ENCODE measurements around the gene NPIPA3. TPM values are rescaled to one million over a fixed set of nuclear protein-coding genes. Genes with fewer than 3 reads are reported as not detected.
"Not testable (repeated sequence)": the region's sequence is repeated elsewhere in the genome, so short reads cannot be mapped to it uniquely, and the experiment has no call there.

NPIPA3 gene
- total and polyA plus RNA-seq, 2 experiments from 2014 or later: 0.32 to 4.5 TPM

GRCh38 chr16:14701859-14702258 is 1.4 kb upstream of the NPIPA3 start:
- H2AFZ ChIP-seq; DNase-seq; in situ Hi-C loops (cut with MboI); H3K36me3 ChIP-seq (ENCODE audit: low read depth); H3K27ac ChIP-seq; H4K20me1 ChIP-seq (ENCODE audit: insufficient read depth); H3K9me3 ChIP-seq (ENCODE audit: low read depth); H3K9me2 ChIP-seq (ENCODE audit: insufficient read depth); H3F3A ChIP-seq (ENCODE audit: insufficient read depth); H3K27me3 ChIP-seq (replicated peaks; ENCODE audit: insufficient read depth); H3K4me3 ChIP-seq; H3K4me1 ChIP-seq (ENCODE audit: insufficient read depth); H3K79me2 ChIP-seq (ENCODE audit: insufficient read depth); H3K4me2 ChIP-seq (ENCODE audit: unreplicated experiment); H3K9ac ChIP-seq: not testable (repeated sequence)
- WGBS, 2 experiments (ENCODE audit: low coverage in 1 of 2, low lambda C conversion rate in 2 of 2, missing lambda C conversion rate in 2 of 2): 31 to 56% methylated on average over 3 of the region's 7 CpGs

- H3K4me3 ChIP-seq; H3K79me2 ChIP-seq (ENCODE audit: insufficient read depth); H3F3A ChIP-seq (ENCODE audit: insufficient read depth); H3K9ac ChIP-seq; H3K4me1 ChIP-seq (ENCODE audit: insufficient read depth); H3K9me2 ChIP-seq (ENCODE audit: insufficient read depth); H3K27me3 ChIP-seq (replicated peaks; ENCODE audit: insufficient read depth); DNase-seq; H3K27ac ChIP-seq; H3K4me2 ChIP-seq (ENCODE audit: unreplicated experiment); H4K20me1 ChIP-seq (ENCODE audit: insufficient read depth); H2AFZ ChIP-seq; H3K36me3 ChIP-seq (ENCODE audit: low read depth); H3K9me3 ChIP-seq (ENCODE audit: low read depth); in situ Hi-C loops (cut with MboI): not testable (repeated sequence)
- no CpG with 5 or more reads among the region's 11 CpGs for WGBS, 2 experiments (ENCODE audit: low coverage in 1 of 2, low lambda C conversion rate in 2 of 2, missing lambda C conversion rate in 2 of 2)
Measured at GRCh38 chr16:14702672-14703071, 539 bp upstream of the NPIPA3 start.

- H3K4me1 ChIP-seq (ENCODE audit: insufficient read depth); H3K27ac ChIP-seq; H3K9me2 ChIP-seq (ENCODE audit: insufficient read depth); DNase-seq; H3K79me2 ChIP-seq (ENCODE audit: insufficient read depth); H3K9me3 ChIP-seq (ENCODE audit: low read depth); H3K36me3 ChIP-seq (ENCODE audit: low read depth); in situ Hi-C loops (cut with MboI); H3K4me3 ChIP-seq; H2AFZ ChIP-seq; H3K9ac ChIP-seq; H3K4me2 ChIP-seq (ENCODE audit: unreplicated experiment); H3F3A ChIP-seq (ENCODE audit: insufficient read depth); H3K27me3 ChIP-seq (replicated peaks; ENCODE audit: insufficient read depth); H4K20me1 ChIP-seq (ENCODE audit: insufficient read depth): not testable (repeated sequence)
- no CpG with 5 or more reads among the region's 28 CpGs for WGBS, 2 experiments (ENCODE audit: low coverage in 1 of 2, low lambda C conversion rate in 2 of 2, missing lambda C conversion rate in 2 of 2)
Measured at GRCh38 chr16:14733233-14733632, 30.0 kb downstream of the NPIPA3 start.

- H3K4me1 ChIP-seq (ENCODE audit: insufficient read depth); H4K20me1 ChIP-seq (ENCODE audit: insufficient read depth); H3K27me3 ChIP-seq (replicated peaks; ENCODE audit: insufficient read depth); DNase-seq; H3K9ac ChIP-seq; H3F3A ChIP-seq (ENCODE audit: insufficient read depth); H3K36me3 ChIP-seq (ENCODE audit: low read depth); H3K79me2 ChIP-seq (ENCODE audit: insufficient read depth); H3K9me3 ChIP-seq (ENCODE audit: low read depth); in situ Hi-C loops (cut with MboI); H3K4me2 ChIP-seq (ENCODE audit: unreplicated experiment); H2AFZ ChIP-seq; H3K9me2 ChIP-seq (ENCODE audit: insufficient read depth); H3K4me3 ChIP-seq; H3K27ac ChIP-seq: not testable (repeated sequence)
- no CpG with 5 or more reads among the region's 10 CpGs for WGBS, 2 experiments (ENCODE audit: low coverage in 1 of 2, low lambda C conversion rate in 2 of 2, missing lambda C conversion rate in 2 of 2)
Measured at GRCh38 chr16:14740832-14741385, 37.7 kb downstream of the NPIPA3 start.

- H3K9ac ChIP-seq; H3K9me3 ChIP-seq (ENCODE audit: low read depth); H3K4me2 ChIP-seq (ENCODE audit: unreplicated experiment); H2AFZ ChIP-seq; in situ Hi-C loops (cut with MboI); H3K4me1 ChIP-seq (ENCODE audit: insufficient read depth); H3K27me3 ChIP-seq (replicated peaks; ENCODE audit: insufficient read depth); H3K4me3 ChIP-seq; H3K9me2 ChIP-seq (ENCODE audit: insufficient read depth); H3K79me2 ChIP-seq (ENCODE audit: insufficient read depth); H3K36me3 ChIP-seq (ENCODE audit: low read depth); DNase-seq; H3K27ac ChIP-seq; H4K20me1 ChIP-seq (ENCODE audit: insufficient read depth); H3F3A ChIP-seq (ENCODE audit: insufficient read depth): not testable (repeated sequence)
- WGBS, 2 experiments (ENCODE audit: low coverage in 1 of 2, low lambda C conversion rate in 2 of 2, missing lambda C conversion rate in 2 of 2): no CpG with 5 or more reads among the region's 11 CpGs
Measured at GRCh38 chr16:14741794-14742193, 38.6 kb downstream of the NPIPA3 start.

GRCh38 chr16:14742273-14743128 is 39.3 kb downstream of the NPIPA3 start, which contains the start of gene NPIPA2:
TSS of gene NPIPA2 (plus strand) at chr16:14742533. CDS start at chr16:14748066, 5,533 bp downstream.
- DNase-seq; H3K9me2 ChIP-seq (ENCODE audit: insufficient read depth); H2AFZ ChIP-seq; H4K20me1 ChIP-seq (ENCODE audit: insufficient read depth); in situ Hi-C loops (cut with MboI); H3K9ac ChIP-seq; H3K27ac ChIP-seq; H3K9me3 ChIP-seq (ENCODE audit: low read depth); H3F3A ChIP-seq (ENCODE audit: insufficient read depth); H3K4me1 ChIP-seq (ENCODE audit: insufficient read depth); H3K79me2 ChIP-seq (ENCODE audit: insufficient read depth); H3K4me2 ChIP-seq (ENCODE audit: unreplicated experiment); H3K27me3 ChIP-seq (replicated peaks; ENCODE audit: insufficient read depth); H3K36me3 ChIP-seq (ENCODE audit: low read depth); H3K4me3 ChIP-seq: not testable (repeated sequence)
- no CpG with 5 or more reads among the region's 73 CpGs for WGBS, 2 experiments (ENCODE audit: low coverage in 1 of 2, low lambda C conversion rate in 2 of 2, missing lambda C conversion rate in 2 of 2)

GRCh38 chr16:14773654-14774053 is 70.4 kb downstream of the NPIPA3 start:
- H4K20me1 ChIP-seq (ENCODE audit: insufficient read depth); H3K4me2 ChIP-seq (ENCODE audit: unreplicated experiment); H3K4me3 ChIP-seq; DNase-seq; H3K27me3 ChIP-seq (replicated peaks; ENCODE audit: insufficient read depth); H3K9ac ChIP-seq; H3K36me3 ChIP-seq (ENCODE audit: low read depth); H3F3A ChIP-seq (ENCODE audit: insufficient read depth); H3K79me2 ChIP-seq (ENCODE audit: insufficient read depth); H3K9me3 ChIP-seq (ENCODE audit: low read depth); H3K9me2 ChIP-seq (ENCODE audit: insufficient read depth); H3K27ac ChIP-seq; H3K4me1 ChIP-seq (ENCODE audit: insufficient read depth); in situ Hi-C loops (cut with MboI); H2AFZ ChIP-seq: not testable (repeated sequence)
- no CpG with 5 or more reads among the region's 2 CpGs for WGBS, 2 experiments (ENCODE audit: low coverage in 1 of 2, low lambda C conversion rate in 2 of 2, missing lambda C conversion rate in 2 of 2)
